HepG2 (cell line): Measurements from ENCODE around the gene ACOT4. TPM values are rescaled to one million over a fixed set of nuclear protein-coding genes. Genes with fewer than 3 reads are reported as not detected.

Experiments
- ATAC-seq: fragments of 200-7000 bp; cut with Tn5 transposase; 3 replicates; pipeline ENCODE4 v1.9.1; 2020; ENCODE audit warnings: mild to moderate bottlenecking, moderate library complexity
- BruUV-seq: library from RNA; stranded (reverse); fragments of 400-500 nt; replicated peaks from 2 replicates; lab custom pipeline; 2021; lab: Mats Ljungman, UMichigan
- CTCF ChIA-PET: fragments of 300-600 bp; formaldehyde crosslinking; extraction: SDS; loops from one replicate; lab custom pipeline; 2021; ENCODE audit warnings: low total read pairs, inconsistent platforms, low intra/inter-chr PET ratio; lab: Yijun Ruan, JAX
- POLR2A ChIA-PET: fragments of 350-600 bp; sonication (Branson Sonifier 250); formaldehyde crosslinking; loops from one replicate; lab custom pipeline; 2020; ENCODE audit warnings: antibody characterized with exemption, inconsistent platforms; lab: Yijun Ruan, JAX
- DNase-seq: peaks from one replicate; pipeline ENCODE4 v3.0.0-alpha.2; 2015; ENCODE audit warnings: low spot score
- FAIRE-seq: peaks from 3 replicates; lab custom pipeline; 2011; peaks lifted over from hg19 to GRCh38; lab: Jason Lieb, UNC
- H2AFZ ChIP-seq: one replicate; pipeline ENCODE4 v1.6.1; 2011; ENCODE audit warnings: low read length, inconsistent platforms
- H3K27ac ChIP-seq: fragments of 300-600 bp; 3 replicates; pipeline ENCODE4 v1.8.0; 2011; ENCODE audit warnings: mixed run types, mild to moderate bottlenecking, mixed read lengths, low read length, inconsistent platforms; ENCODE audit not compliant: insufficient read depth; ENCODE audit errors: extremely low read length
- H3K27me3 ChIP-seq, 2 experiments: fragments of 200-600 bp in 1 of 2; 2 replicates in 1 of 2; 3 replicates in 1 of 2; pipeline versions ENCODE4 v1.6.0 to v1.8.0; 2011; ENCODE audit warnings: low read length in 2 of 2, mild to moderate bottlenecking in 2 of 2, moderate library complexity in 2 of 2, inconsistent platforms in 1 of 2; ENCODE audit not compliant: insufficient read depth in 2 of 2, control insufficient read depth in 1 of 2
- H3K36me3 ChIP-seq, 2 experiments: fragments of 200-600 bp in 1 of 2; replicated peaks in 1 of 2; 2 replicates in 1 of 2; 3 replicates in 1 of 2; pipeline versions ENCODE4 v1.5.1 to v1.8.0; 2011; ENCODE audit warnings: low read length in 2 of 2, inconsistent platforms in 1 of 2; ENCODE audit not compliant: insufficient read depth in 2 of 2, control insufficient read depth in 1 of 2
- H3K4me1 ChIP-seq: 2 replicates; pipeline ENCODE4 v1.5.1; 2012; ENCODE audit warnings: low read length, inconsistent platforms; ENCODE audit not compliant: insufficient read depth
- H3K4me2 ChIP-seq: 2 replicates; pipeline ENCODE4 v1.6.0; 2011; ENCODE audit warnings: low read depth, low read length, inconsistent platforms
- H3K4me3 ChIP-seq, 3 experiments: fragments of 200-600 bp in 1 of 3; sonication (generic), shearing (Covaris generic) in 1 of 3; replicated peaks in 1 of 3; 2 replicates each; pipeline ENCODE4 v1.5.1; 2011 to 2016; ENCODE audit warnings: low read length in 3 of 3, inconsistent platforms in 2 of 3, low read depth in 2 of 3, mild to moderate bottlenecking in 2 of 3, control low read depth in 1 of 3, mixed read lengths in 1 of 3; ENCODE audit not compliant: insufficient read depth in 1 of 3
- H3K79me2 ChIP-seq: one replicate; pipeline ENCODE4 v1.6.1; 2011; ENCODE audit warnings: low read length, inconsistent platforms; ENCODE audit not compliant: insufficient read depth
- H3K9ac ChIP-seq: 2 replicates; pipeline ENCODE4 v1.6.0; 2011; ENCODE audit warnings: mild to moderate bottlenecking, low read depth, low read length, inconsistent platforms; ENCODE audit not compliant: insufficient read depth
- H3K9me3 ChIP-seq: 2 replicates; pipeline ENCODE4 v1.5.1; 2012; ENCODE audit warnings: mild to moderate bottlenecking, low read length
- H4K20me1 ChIP-seq: 2 replicates; pipeline ENCODE4 v1.6.0; 2011; ENCODE audit warnings: inconsistent platforms, mild to moderate bottlenecking, low read length, moderate library complexity; ENCODE audit not compliant: insufficient read depth
- FOXA3 ChIP-seq: IDR thresholded peaks from 2 replicates; pipeline ENCODE4 v1.6.1; 2016; ENCODE audit warnings: missing genetic modification reagents, missing compliant biosample characterization
- RCOR2 ChIP-seq: IDR thresholded peaks from 2 replicates; pipeline ENCODE4 v1.6.1; 2016; ENCODE audit warnings: missing biosample characterization, missing genetic modification reagents
- SOX13 ChIP-seq, 3 experiments: fragments of 450-650 bp in 1 of 3; sonication (generic) in 1 of 3; formaldehyde crosslinking in 1 of 3; IDR thresholded peaks in 2 of 3; conservative IDR thresholded peaks in 1 of 3; 2 replicates each; pipeline versions ENCODE4 v1.5.0 to v1.6.1; 2016 to 2020; ENCODE audit warnings: antibody characterized with exemption in 1 of 3, mild to moderate bottlenecking in 1 of 3, missing compliant biosample characterization in 1 of 3, missing genetic modification reagents in 1 of 3, moderate library complexity in 1 of 3
- SOX5 ChIP-seq: IDR thresholded peaks from 2 replicates; pipeline ENCODE4 v1.6.1; 2016; ENCODE audit warnings: borderline replicate concordance
- TEAD2 ChIP-seq: sonication (generic); formaldehyde crosslinking; IDR thresholded peaks from 2 replicates; pipeline ENCODE4 v1.9.0; 2021; ENCODE audit warnings: missing genetic modification reagents
- ZNF629 ChIP-seq: sonication (generic); formaldehyde crosslinking; conservative IDR thresholded peaks from 2 replicates; pipeline ENCODE4 v1.5.0; 2020; ENCODE audit warnings: missing genetic modification reagents
- ZNF883 ChIP-seq: sonication (generic); formaldehyde crosslinking; IDR thresholded peaks from 2 replicates; pipeline ENCODE4 v1.5.1; 2020; ENCODE audit warnings: mild to moderate bottlenecking, missing genetic modification reagents; ENCODE audit errors: not compliant biosample characterization
- WGBS: methylation state at CpG from one replicate; pipeline ENCODE4 v1.1.6; 2017; ENCODE audit warnings: low lambda C conversion rate; 5-methylcytosine and 5-hydroxymethylcytosine counted together
- in situ Hi-C: cut with HindIII; loops from 2 replicates; pipeline ENCODE4 v1.10.0; 2017; ENCODE audit warnings: low pct_unique_long_range_greater_than_20kb; ENCODE audit not compliant: extremely low pct_ligation_motif_present
- intact Hi-C: fragments of 100-400 bp; cut with micrococcal nuclease; formaldehyde crosslinking; loops from one replicate; pipeline ENCODE4 v1.10.0; 2022; ENCODE audit not compliant: unreplicated experiment
- polyA plus RNA-seq, 8 experiments: library from polyadenylated mRNA; depleted of rRNA in 3 of 8; stranded (reverse) in 7 of 8; unstranded in 1 of 8; fragments of >200 nt; fragmentation: Illumina TruSeq in 4 of 8; extraction: Trizol in 4 of 8; gene quantifications; 2 replicates each; pipeline versions ENCODE4 v1.2.1 to v1.2.3, GENCODE V29; 2011 to 2016; ENCODE audit warnings: low read depth in 4 of 8, missing spikeins in 1 of 8, mixed read lengths in 1 of 8; ENCODE audit not compliant: insufficient read depth in 1 of 8
- total RNA-seq, 5 experiments: library from RNA; depleted of rRNA; stranded (reverse); fragments of >200 nt; fragmentation: Illumina TruSeq; extraction: Trizol; gene quantifications; 2 replicates each; pipeline ENCODE4 v1.2.3, GENCODE V29; 2016; ENCODE audit warnings: low read depth in 1 of 5
- TF ChIP-seq, protein P1 (sequence below): sonication (generic); formaldehyde crosslinking; IDR thresholded peaks from 2 replicates; pipeline ENCODE4 v1.5.1; 2020; ENCODE audit warnings: mild to moderate bottlenecking, missing genetic modification reagents, moderate library complexity
- TF ChIP-seq, protein P2 (sequence below): sonication (generic); formaldehyde crosslinking; IDR thresholded peaks from 2 replicates; pipeline ENCODE4 v1.4.0; 2020; ENCODE audit warnings: missing genetic modification reagents, mild to moderate bottlenecking, borderline replicate concordance
- TF ChIP-seq, protein P3 (sequence below): IDR thresholded peaks from 2 replicates; pipeline ENCODE4 v1.4.0; 2020; ENCODE audit warnings: mild to moderate bottlenecking, missing genetic modification reagents

The ACOT4 gene
- total and polyA plus RNA-seq, 2 of the 13 experiments (the other 11 are each of a cell fraction or from before 2014, with no cell fraction given) = 0.04 to 0.05 TPM

DNA sequence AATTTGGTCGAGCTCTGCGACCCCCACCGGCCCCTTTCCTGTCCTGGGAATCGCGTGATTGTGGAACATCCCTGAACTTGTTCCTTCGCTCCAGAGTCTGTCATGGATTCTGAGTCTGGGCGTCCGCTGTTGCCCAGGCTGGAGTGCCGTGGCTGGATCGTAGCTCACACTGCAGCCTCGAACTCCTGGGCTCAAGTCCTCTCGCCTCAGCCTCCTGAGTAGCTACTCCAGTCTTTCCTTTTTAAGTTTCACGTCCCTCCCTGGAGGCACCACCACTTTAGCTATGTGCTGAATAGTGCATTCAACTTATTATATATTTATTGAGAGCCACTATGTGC lies 21.3 kb downstream of the ACOT4 start (continued):
- TF ChIP-seq, protein P1, sequence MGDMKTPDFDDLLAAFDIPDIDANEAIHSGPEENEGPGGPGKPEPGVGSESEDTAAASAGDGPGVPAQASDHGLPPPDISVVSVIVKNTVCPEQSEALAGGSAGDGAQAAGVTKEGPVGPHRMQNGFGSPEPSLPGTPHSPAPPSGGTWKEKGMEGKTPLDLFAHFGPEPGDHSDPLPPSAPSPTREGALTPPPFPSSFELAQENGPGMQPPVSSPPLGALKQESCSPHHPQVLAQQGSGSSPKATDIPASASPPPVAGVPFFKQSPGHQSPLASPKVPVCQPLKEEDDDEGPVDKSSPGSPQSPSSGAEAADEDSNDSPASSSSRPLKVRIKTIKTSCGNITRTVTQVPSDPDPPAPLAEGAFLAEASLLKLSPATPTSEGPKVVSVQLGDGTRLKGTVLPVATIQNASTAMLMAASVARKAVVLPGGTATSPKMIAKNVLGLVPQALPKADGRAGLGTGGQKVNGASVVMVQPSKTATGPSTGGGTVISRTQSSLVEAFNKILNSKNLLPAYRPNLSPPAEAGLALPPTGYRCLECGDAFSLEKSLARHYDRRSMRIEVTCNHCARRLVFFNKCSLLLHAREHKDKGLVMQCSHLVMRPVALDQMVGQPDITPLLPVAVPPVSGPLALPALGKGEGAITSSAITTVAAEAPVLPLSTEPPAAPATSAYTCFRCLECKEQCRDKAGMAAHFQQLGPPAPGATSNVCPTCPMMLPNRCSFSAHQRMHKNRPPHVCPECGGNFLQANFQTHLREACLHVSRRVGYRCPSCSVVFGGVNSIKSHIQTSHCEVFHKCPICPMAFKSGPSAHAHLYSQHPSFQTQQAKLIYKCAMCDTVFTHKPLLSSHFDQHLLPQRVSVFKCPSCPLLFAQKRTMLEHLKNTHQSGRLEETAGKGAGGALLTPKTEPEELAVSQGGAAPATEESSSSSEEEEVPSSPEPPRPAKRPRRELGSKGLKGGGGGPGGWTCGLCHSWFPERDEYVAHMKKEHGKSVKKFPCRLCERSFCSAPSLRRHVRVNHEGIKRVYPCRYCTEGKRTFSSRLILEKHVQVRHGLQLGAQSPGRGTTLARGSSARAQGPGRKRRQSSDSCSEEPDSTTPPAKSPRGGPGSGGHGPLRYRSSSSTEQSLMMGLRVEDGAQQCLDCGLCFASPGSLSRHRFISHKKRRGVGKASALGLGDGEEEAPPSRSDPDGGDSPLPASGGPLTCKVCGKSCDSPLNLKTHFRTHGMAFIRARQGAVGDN (CRISPR knock-in tag) = peak; percentile 42; the same call in 1 of the 2 replicates
- TF ChIP-seq, protein P2, sequence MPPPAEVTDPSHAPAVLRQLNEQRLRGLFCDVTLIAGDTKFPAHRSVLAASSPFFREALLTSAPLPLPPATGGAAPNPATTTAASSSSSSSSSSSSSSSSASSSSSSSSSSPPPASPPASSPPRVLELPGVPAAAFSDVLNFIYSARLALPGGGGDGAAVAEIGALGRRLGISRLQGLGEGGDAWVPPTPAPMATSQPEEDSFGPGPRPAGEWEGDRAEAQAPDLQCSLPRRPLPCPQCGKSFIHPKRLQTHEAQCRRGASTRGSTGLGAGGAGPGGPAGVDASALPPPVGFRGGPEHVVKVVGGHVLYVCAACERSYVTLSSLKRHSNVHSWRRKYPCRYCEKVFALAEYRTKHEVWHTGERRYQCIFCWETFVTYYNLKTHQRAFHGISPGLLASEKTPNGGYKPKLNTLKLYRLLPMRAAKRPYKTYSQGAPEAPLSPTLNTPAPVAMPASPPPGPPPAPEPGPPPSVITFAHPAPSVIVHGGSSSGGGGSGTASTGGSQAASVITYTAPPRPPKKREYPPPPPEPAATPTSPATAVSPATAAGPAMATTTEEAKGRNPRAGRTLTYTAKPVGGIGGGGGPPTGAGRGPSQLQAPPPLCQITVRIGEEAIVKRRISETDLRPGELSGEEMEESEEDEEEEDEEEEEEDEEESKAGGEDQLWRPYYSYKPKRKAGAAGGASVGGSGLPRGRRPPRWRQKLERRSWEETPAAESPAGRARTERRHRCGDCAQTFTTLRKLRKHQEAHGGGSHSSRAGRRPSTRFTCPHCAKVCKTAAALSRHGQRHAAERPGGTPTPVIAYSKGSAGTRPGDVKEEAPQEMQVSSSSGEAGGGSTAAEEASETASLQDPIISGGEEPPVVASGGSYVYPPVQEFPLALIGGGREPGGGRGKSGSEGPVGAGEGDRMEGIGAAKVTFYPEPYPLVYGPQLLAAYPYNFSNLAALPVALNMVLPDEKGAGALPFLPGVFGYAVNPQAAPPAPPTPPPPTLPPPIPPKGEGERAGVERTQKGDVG = no peak
- TF ChIP-seq TEAD2 = no peak

DNA sequence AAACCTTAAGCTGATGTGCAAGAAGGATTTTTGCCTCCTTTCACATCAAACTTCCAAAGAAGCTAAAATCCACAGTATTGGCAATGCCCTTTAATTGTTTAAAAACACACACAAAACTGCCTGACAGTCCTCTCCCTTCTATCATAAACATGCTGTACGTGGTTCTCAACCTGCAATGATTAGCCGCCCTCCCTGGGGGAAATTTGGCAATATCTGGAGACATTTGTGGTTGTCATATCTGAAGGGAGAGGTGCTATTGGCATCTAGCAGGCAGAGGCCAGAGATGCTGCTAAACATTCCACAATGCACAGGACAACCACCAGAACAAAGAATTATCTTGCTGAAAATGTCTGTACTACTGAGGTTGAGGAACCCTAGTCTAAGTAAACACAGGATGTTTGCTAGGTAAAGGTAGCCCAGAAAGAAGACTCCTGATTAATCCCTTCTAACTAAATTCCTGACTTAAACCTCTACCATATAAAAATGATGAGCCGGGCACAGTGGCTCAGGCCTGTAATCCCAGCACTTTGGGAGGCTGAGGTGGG lies 21.8 kb downstream of the ACOT4 start:
- BruUV-seq = TSS peak; percentile 84
- POLR2A ChIA-PET = interaction anchor here (0.7 to 3.1 kb wide), 6 partner anchors 44 to 350 kb away, joined by 4 to 28 read pairs (median 5); partner anchors contain the start of genes ACOT1, ACOT2, PTGR2 and RIOX1
- Histone ChIP-seq H3K36me3 (no peaks in the 10 kb centered on the region), H3K9ac (peak overlapping the region; percentile 57; the same call in 1 of the 2 replicates), H3K9me3 (no peaks in the 10 kb centered on the region), H2AFZ (no peak overlapping the region), H4K20me1 (no peaks in the 10 kb centered on the region), H3K4me3 (peak overlapping the region; percentile 61 to 78 (median 67); a peak in 5 of 6 replicates), H3K27me3 (no peaks in the 10 kb centered on the region), H3K79me2 (no peaks in the 10 kb centered on the region), H3K27ac (peak overlapping the region; percentile 70), H3K4me1 (peaks cover 57% of the 10 kb centered on the region), H3K4me2 (peak overlapping the region; percentile 74)
- WGBS = 0% methylated on average over 3 of the region's 3 CpGs
- FAIRE-seq = peak; percentile 84
- peak; percentile 15 for ATAC-seq
- intact Hi-C loops = no loop called here
- CTCF ChIA-PET = no interaction called here
- in situ Hi-C loops = no loop called here
- peak; percentile 58 for DNase-seq
- no peak for TF ChIP-seq ZNF883 (CRISPR knock-in tag)
- no peak for TF ChIP-seq SOX13 (IDR thresholded peaks at IDR 0.05)
- TF ChIP-seq SOX13 (CRISPR knock-in tag; conservative IDR thresholded peaks at IDR 0.05 in 1 of 2, IDR thresholded peaks at IDR 0.05 in 1 of 2) = peak in 1 of 2 experiments; percentile 54; a peak in 1 of 4 replicates
- peak; percentile 5; the same call in 1 of the 2 replicates for TF ChIP-seq RCOR2 (CRISPR knock-in tag)
- TF ChIP-seq, protein P3, sequence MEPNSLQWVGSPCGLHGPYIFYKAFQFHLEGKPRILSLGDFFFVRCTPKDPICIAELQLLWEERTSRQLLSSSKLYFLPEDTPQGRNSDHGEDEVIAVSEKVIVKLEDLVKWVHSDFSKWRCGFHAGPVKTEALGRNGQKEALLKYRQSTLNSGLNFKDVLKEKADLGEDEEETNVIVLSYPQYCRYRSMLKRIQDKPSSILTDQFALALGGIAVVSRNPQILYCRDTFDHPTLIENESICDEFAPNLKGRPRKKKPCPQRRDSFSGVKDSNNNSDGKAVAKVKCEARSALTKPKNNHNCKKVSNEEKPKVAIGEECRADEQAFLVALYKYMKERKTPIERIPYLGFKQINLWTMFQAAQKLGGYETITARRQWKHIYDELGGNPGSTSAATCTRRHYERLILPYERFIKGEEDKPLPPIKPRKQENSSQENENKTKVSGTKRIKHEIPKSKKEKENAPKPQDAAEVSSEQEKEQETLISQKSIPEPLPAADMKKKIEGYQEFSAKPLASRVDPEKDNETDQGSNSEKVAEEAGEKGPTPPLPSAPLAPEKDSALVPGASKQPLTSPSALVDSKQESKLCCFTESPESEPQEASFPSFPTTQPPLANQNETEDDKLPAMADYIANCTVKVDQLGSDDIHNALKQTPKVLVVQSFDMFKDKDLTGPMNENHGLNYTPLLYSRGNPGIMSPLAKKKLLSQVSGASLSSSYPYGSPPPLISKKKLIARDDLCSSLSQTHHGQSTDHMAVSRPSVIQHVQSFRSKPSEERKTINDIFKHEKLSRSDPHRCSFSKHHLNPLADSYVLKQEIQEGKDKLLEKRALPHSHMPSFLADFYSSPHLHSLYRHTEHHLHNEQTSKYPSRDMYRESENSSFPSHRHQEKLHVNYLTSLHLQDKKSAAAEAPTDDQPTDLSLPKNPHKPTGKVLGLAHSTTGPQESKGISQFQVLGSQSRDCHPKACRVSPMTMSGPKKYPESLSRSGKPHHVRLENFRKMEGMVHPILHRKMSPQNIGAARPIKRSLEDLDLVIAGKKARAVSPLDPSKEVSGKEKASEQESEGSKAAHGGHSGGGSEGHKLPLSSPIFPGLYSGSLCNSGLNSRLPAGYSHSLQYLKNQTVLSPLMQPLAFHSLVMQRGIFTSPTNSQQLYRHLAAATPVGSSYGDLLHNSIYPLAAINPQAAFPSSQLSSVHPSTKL (CRISPR knock-in tag) = peak; percentile 42; the same call in 1 of the 2 replicates
- TF ChIP-seq ZNF629 (CRISPR knock-in tag) = peak; percentile 50
- TF ChIP-seq FOXA3 (CRISPR knock-in tag) = peak; percentile 62
- TF ChIP-seq SOX5 (CRISPR knock-in tag) = peak; percentile 46; the same call in 1 of the 2 replicates
